RCC 7860 (cell line): ENCODE results near the gene FRMD4A.
A peak's percentile ranks its signal among the peaks of the same experiment; 100 is the strongest.

Source experiments
- DNase-seq: peaks from one replicate; pipeline ENCODE4 v3.0.0-alpha.2; 2015; ENCODE audit warnings: low spot score
- FAIRE-seq: peaks from 2 replicates; lab custom pipeline; 2012; peaks lifted over from hg19 to GRCh38; lab: Jason Lieb, UNC

Gene FRMD4A

GRCh38 chr10:14195433-14195832 lies 135.3 kb downstream of the FRMD4A start:
- DNase-seq (no peak), FAIRE-seq (no peak)

GRCh38 chr10:14192746-14193145 lies 138.0 kb downstream of the FRMD4A start:
- no peak for FAIRE-seq
- no peak for DNase-seq

GRCh38 chr10:14191871-14192270 lies 138.9 kb downstream of the FRMD4A start:
- DNase-seq (peak; percentile 56), FAIRE-seq (peak; percentile 98)

- DNase-seq, result no peak
- FAIRE-seq, result no peak
Measured at GRCh38 chr10:14191407-14191806, 139.3 kb downstream of the FRMD4A start.

GRCh38 chr10:14190702-14191101 lies 140.0 kb downstream of the FRMD4A start:
- no peak for FAIRE-seq
- DNase-seq, result no peak

- DNase-seq (no peak), FAIRE-seq (no peak)
Measured at GRCh38 chr10:14186245-14186644, 144.5 kb downstream of the FRMD4A start.

GRCh38 chr10:14185316-14186045 lies 145.2 kb downstream of the FRMD4A start:
- peak; percentile 63 for DNase-seq
- no peak for FAIRE-seq

- FAIRE-seq (no peak), DNase-seq (no peak)
Measured at GRCh38 chr10:14184841-14185315, 145.8 kb downstream of the FRMD4A start.

- no peak for FAIRE-seq
- DNase-seq, result no peak
Measured at GRCh38 chr10:14182781-14183180, 147.9 kb downstream of the FRMD4A start.

GRCh38 chr10:14181567-14181936 lies 149.2 kb downstream of the FRMD4A start:
- no peak for FAIRE-seq
- no peak for DNase-seq

GRCh38 chr10:14180911-14181566 lies 149.7 kb downstream of the FRMD4A start:
- no peak for FAIRE-seq
- DNase-seq, result no peak

GRCh38 chr10:14179251-14179650 lies 151.5 kb downstream of the FRMD4A start:
- FAIRE-seq (no peak), DNase-seq (no peak)

- DNase-seq (no peak), FAIRE-seq (no peak)
Measured at GRCh38 chr10:14173706-14174594, 156.8 kb downstream of the FRMD4A start.

GRCh38 chr10:14173391-14173705 lies 157.4 kb downstream of the FRMD4A start:
- no peak for FAIRE-seq
- DNase-seq, result no peak

- DNase-seq, result no peak
- FAIRE-seq, result no peak
Measured at GRCh38 chr10:14172336-14172950, 158.3 kb downstream of the FRMD4A start.

GRCh38 chr10:14171336-14171735 lies 159.4 kb downstream of the FRMD4A start:
- FAIRE-seq, result no peak
- DNase-seq, result no peak

- FAIRE-seq (no peak), DNase-seq (no peak)
Measured at GRCh38 chr10:14163377-14164086, 167.2 kb downstream of the FRMD4A start.

GRCh38 chr10:14162629-14163344 lies 167.9 kb downstream of the FRMD4A start:
- no peak for FAIRE-seq
- no peak for DNase-seq

GRCh38 chr10:14162061-14162460 lies 168.7 kb downstream of the FRMD4A start:
- FAIRE-seq (no peak), DNase-seq (no peak)

GRCh38 chr10:14160299-14160698 lies 170.4 kb downstream of the FRMD4A start:
- no peak for FAIRE-seq

More at GRCh38 chr10:14160299-14160698, 170.4 kb downstream of the FRMD4A start:
- DNase-seq, result no peak
